GM18498 (cell line): ENCODE results near the gene RBFOX2.
"Not testable (repeated sequence)": the region's sequence is repeated elsewhere in the genome, so short reads cannot be mapped to it uniquely, and the experiment has no call there.

Experiments used
- ATAC-seq: cut with Tn5 transposase; IDR thresholded peaks from one replicate; pipeline ENCODE4 v1.9.1; 2021; ENCODE audit warnings: mild to moderate bottlenecking, moderate library complexity; ENCODE audit not compliant: unreplicated experiment

RBFOX2 gene

GRCh38 chr22:35746248-35746647 is 282.4 kb downstream of the RBFOX2 start:
- ATAC-seq, result no peak

- no peak for ATAC-seq
These were observed 285.2 kb downstream of the RBFOX2 start for GRCh38 chr22:35743326-35743860.

- ATAC-seq, result no peak
These were observed 286.1 kb downstream of the RBFOX2 start for GRCh38 chr22:35742342-35743100.

GRCh38 chr22:35740616-35741015 is 288.0 kb downstream of the RBFOX2 start:
- no peak for ATAC-seq

GRCh38 chr22:35739931-35740380 is 288.7 kb downstream of the RBFOX2 start:
- ATAC-seq, result no peak

GRCh38 chr22:35739076-35739930 is 289.3 kb downstream of the RBFOX2 start:
- no peak for ATAC-seq

GRCh38 chr22:35737886-35738285 is 290.7 kb downstream of the RBFOX2 start:
- ATAC-seq, result not testable (repeated sequence)

GRCh38 chr22:35736701-35737100 is 291.9 kb downstream of the RBFOX2 start:
- no peak for ATAC-seq

- no peak for ATAC-seq
These were observed 292.5 kb downstream of the RBFOX2 start for GRCh38 chr22:35736166-35736565.

- ATAC-seq, result no peak
These were observed 293.1 kb downstream of the RBFOX2 start for GRCh38 chr22:35735542-35735941.

GRCh38 chr22:35734517-35734827 is 294.2 kb downstream of the RBFOX2 start:
- no peak for ATAC-seq

- no peak for ATAC-seq
These were observed 294.7 kb downstream of the RBFOX2 start for GRCh38 chr22:35733791-35734516.

GRCh38 chr22:35733036-35733435 is 295.6 kb downstream of the RBFOX2 start:
- no peak for ATAC-seq

GRCh38 chr22:35732116-35732515 is 296.5 kb downstream of the RBFOX2 start:
- no peak for ATAC-seq

- no peak for ATAC-seq
These were observed 297.3 kb downstream of the RBFOX2 start for GRCh38 chr22:35731321-35731720.

GRCh38 chr22:35729309-35729698 is 299.3 kb downstream of the RBFOX2 start:
- no peak for ATAC-seq

- ATAC-seq, result no peak
These were observed 299.9 kb downstream of the RBFOX2 start for GRCh38 chr22:35728639-35729308.

GRCh38 chr22:35727436-35727835 is 301.2 kb downstream of the RBFOX2 start:
- no peak for ATAC-seq

- ATAC-seq, result no peak
These were observed 301.7 kb downstream of the RBFOX2 start for GRCh38 chr22:35726933-35727332.

- no peak for ATAC-seq
These were observed 302.2 kb downstream of the RBFOX2 start for GRCh38 chr22:35726398-35726797.

- ATAC-seq, result no peak
These were observed 303.1 kb downstream of the RBFOX2 start for GRCh38 chr22:35725521-35725920.
